WTC11 (cell line): ENCODE data around the gene PTPRF.

Experiments used
- ELF4 ChIP-seq: sonication (generic); formaldehyde crosslinking; IDR thresholded peaks from 2 replicates; pipeline ENCODE4 v1.8.1; 2022; ENCODE audit warnings: low read depth, mild to moderate bottlenecking, moderate library complexity, missing genetic modification reagents
- GABPB1 ChIP-seq: sonication (generic); formaldehyde crosslinking; IDR thresholded peaks from 2 replicates; pipeline ENCODE4 v1.8.1; 2023; ENCODE audit warnings: mild to moderate bottlenecking, missing genetic modification reagents
- IRF1 ChIP-seq: sonication (generic); formaldehyde crosslinking; IDR thresholded peaks from 2 replicates; pipeline ENCODE4 v1.8.0; 2023; ENCODE audit warnings: missing genetic modification reagents
- SMAD3 ChIP-seq: sonication (generic); formaldehyde crosslinking; IDR thresholded peaks from 2 replicates; pipeline ENCODE4 v1.8.0; 2022; ENCODE audit warnings: missing genetic modification reagents, mild to moderate bottlenecking, borderline replicate concordance
- TEAD4 ChIP-seq: sonication (generic); formaldehyde crosslinking; IDR thresholded peaks from 2 replicates; pipeline ENCODE4 v1.8.0; 2022; ENCODE audit warnings: mild to moderate bottlenecking, missing genetic modification reagents
- ZNF232 ChIP-seq: sonication (generic); formaldehyde crosslinking; IDR thresholded peaks from 2 replicates; pipeline ENCODE4 v1.8.0; 2022; ENCODE audit warnings: mild to moderate bottlenecking, missing genetic modification reagents
- ZNF423 ChIP-seq: fragments of 250-450 bp; sonication (Bioruptor Pico); IDR thresholded peaks from 2 replicates; pipeline ENCODE4 v2.1.2; 2022; ENCODE audit warnings: mild to moderate bottlenecking, moderate library complexity
- TF ChIP-seq, protein P1 (sequence below): fragments of 200-600 bp; IDR thresholded peaks from 2 replicates; pipeline ENCODE4 v1.8.0; 2022; ENCODE audit warnings: antibody characterized with exemption
- TF ChIP-seq, protein P2 (sequence below): fragments of 250-450 bp; sonication (Bioruptor Pico); conservative IDR thresholded peaks from 2 replicates; pipeline ENCODE4 v1.9.0; 2021; ENCODE audit warnings: mild to moderate bottlenecking
- TF ChIP-seq, protein P3 (sequence below): sonication (generic); formaldehyde crosslinking; IDR thresholded peaks from 2 replicates; pipeline ENCODE4 v1.8.0; 2022; ENCODE audit warnings: mild to moderate bottlenecking, missing genetic modification reagents

DNA sequence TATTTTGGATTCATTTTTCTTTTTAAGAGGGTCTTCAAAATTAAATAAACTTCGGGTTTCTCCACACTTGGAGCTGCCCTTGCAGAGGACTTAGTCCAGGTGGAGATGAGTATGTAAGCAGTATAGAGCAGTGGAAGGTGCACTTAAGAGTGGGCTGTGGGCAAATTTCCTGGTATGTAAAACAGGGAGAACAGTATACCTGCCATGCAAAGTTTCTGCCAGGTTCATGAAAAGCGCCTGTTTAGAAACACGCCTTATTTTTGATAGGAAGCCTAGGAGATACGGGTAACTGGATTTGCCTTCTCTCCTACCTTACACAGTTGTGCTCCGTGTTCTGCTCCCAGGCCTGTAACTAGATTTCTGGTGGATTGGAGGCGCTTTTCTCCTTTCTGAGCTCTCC lies 120.5 kb downstream of the PTPRF start:
- TF ChIP-seq GABPB1 (CRISPR knock-in tag), result no peak
- TF ChIP-seq IRF1, result no peak
- TF ChIP-seq TEAD4 (CRISPR knock-in tag), result no peak
- no peak for TF ChIP-seq ZNF423
- TF ChIP-seq, protein P1, sequence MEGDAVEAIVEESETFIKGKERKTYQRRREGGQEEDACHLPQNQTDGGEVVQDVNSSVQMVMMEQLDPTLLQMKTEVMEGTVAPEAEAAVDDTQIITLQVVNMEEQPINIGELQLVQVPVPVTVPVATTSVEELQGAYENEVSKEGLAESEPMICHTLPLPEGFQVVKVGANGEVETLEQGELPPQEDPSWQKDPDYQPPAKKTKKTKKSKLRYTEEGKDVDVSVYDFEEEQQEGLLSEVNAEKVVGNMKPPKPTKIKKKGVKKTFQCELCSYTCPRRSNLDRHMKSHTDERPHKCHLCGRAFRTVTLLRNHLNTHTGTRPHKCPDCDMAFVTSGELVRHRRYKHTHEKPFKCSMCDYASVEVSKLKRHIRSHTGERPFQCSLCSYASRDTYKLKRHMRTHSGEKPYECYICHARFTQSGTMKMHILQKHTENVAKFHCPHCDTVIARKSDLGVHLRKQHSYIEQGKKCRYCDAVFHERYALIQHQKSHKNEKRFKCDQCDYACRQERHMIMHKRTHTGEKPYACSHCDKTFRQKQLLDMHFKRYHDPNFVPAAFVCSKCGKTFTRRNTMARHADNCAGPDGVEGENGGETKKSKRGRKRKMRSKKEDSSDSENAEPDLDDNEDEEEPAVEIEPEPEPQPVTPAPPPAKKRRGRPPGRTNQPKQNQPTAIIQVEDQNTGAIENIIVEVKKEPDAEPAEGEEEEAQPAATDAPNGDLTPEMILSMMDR, result no peak
- TF ChIP-seq SMAD3 (CRISPR knock-in tag), result no peak
- TF ChIP-seq, protein P2, sequence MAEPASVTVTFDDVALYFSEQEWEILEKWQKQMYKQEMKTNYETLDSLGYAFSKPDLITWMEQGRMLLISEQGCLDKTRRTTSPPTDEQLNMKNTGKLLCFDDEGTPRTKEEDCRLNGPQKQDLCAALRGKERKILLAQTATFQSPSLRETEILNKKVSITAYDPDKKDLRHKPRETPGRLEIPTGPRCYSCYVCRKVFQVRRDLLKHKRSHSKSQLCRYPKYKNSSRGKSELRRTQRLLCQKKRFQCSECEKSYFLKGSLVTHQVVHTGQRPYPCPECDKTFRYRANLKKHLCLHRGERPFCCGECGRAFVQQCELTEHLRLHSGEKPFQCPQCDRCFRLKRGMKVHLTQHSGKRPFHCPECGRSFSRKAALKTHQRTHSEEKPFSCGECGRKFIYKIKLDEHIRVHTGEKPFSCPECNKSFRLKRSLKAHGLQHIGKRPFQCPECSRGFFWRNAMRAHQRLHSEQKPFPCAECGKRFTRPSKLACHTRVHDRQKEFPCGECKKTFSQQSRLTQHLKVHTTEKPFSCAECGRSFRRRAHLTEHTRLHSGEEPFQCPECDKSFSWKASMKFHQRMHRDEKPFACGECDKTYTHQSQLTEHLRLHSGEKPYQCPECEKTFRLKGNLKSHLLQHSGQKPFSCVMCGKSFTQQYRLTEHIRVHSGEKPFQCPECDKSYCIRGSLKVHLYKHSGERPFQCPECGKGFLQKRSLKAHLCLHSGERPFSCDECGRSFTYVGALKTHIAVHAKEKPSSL (CRISPR knock-in tag), result no peak
- TF ChIP-seq ZNF232 (CRISPR knock-in tag), result no peak
- TF ChIP-seq, protein P3, sequence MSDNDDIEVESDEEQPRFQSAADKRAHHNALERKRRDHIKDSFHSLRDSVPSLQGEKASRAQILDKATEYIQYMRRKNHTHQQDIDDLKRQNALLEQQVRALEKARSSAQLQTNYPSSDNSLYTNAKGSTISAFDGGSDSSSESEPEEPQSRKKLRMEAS (CRISPR knock-in tag), result no peak
- TF ChIP-seq ELF4, result no peak
